K562 (cell line): ENCODE data around the gene BPHL. TPM values are rescaled to one million over a fixed set of nuclear protein-coding genes. Genes with fewer than 3 reads are reported as not detected.
"Not testable (repeated sequence)": the region's sequence is repeated elsewhere in the genome, so short reads cannot be mapped to it uniquely, and the experiment has no call there.

Source experiments
- ATAC-seq: fragments of 200-7000 bp; cut with Tn5 transposase; 3 replicates; pipeline ENCODE4 v1.9.1; 2020; ENCODE audit warnings: moderate library complexity
- BruUV-seq: library from RNA; stranded (reverse); fragments of 400-500 nt; replicated peaks from 2 replicates; lab custom pipeline; 2021; lab: Mats Ljungman, UMichigan
- CTCF ChIA-PET: fragments of 300-600 bp; formaldehyde crosslinking; extraction: SDS; loops from one replicate; lab custom pipeline; 2021; ENCODE audit warnings: low intra/inter-chr PET ratio; lab: Yijun Ruan, JAX
- POLR2A ChIA-PET: fragments of 300-600, 350-650 bp; sonication (Branson Sonifier 250); formaldehyde crosslinking; extraction: SDS; loops from one replicate; lab custom pipeline; 2021; ENCODE audit warnings: antibody characterized with exemption, inconsistent platforms; lab: Yijun Ruan, JAX
- DNase-seq, 4 experiments: peaks; one replicate each; pipeline versions ENCODE4 v3.0.0 to v3.0.0-alpha.2; 2011 to 2018; ENCODE audit warnings: low spot score in 3 of 4, mixed read lengths in 3 of 4; ENCODE audit errors: extremely low read depth in 1 of 4
- FAIRE-seq: peaks from 2 replicates; lab custom pipeline; 2011; peaks lifted over from hg19 to GRCh38; lab: Jason Lieb, UNC
- H2AFZ ChIP-seq: 2 replicates; pipeline ENCODE4 v1.6.0; 2011; ENCODE audit warnings: low read depth, low read length, control low read depth, inconsistent platforms
- H3K27ac ChIP-seq: fragments of 200-600 bp; 3 replicates; pipeline ENCODE4 v1.8.0; 2011; ENCODE audit warnings: low read depth, mild to moderate bottlenecking, control low read depth, inconsistent platforms, low read length, moderate library complexity, mixed read lengths; ENCODE audit errors: extremely low read depth
- H3K27me3 ChIP-seq, 2 experiments: fragments of 300-600 bp in 1 of 2; 2 replicates in 1 of 2; 3 replicates in 1 of 2; pipeline versions ENCODE4 v1.6.0 to v1.8.0; 2011; ENCODE audit warnings: inconsistent platforms in 2 of 2, low read length in 2 of 2, mild to moderate bottlenecking in 1 of 2, mixed read lengths in 1 of 2, moderate library complexity in 1 of 2; ENCODE audit not compliant: control insufficient read depth in 2 of 2, insufficient read depth in 2 of 2
- H3K36me3 ChIP-seq: fragments of 300-600 bp; 3 replicates; pipeline ENCODE4 v1.8.0; 2011; ENCODE audit warnings: mild to moderate bottlenecking, low read length, inconsistent platforms; ENCODE audit not compliant: control insufficient read depth, insufficient read depth
- H3K4me1 ChIP-seq, 2 experiments: fragments of 200-600 bp in 1 of 2; replicated peaks in 1 of 2; 2 replicates in 1 of 2; 3 replicates in 1 of 2; pipeline versions ENCODE4 v1.5.1 to v1.8.0; 2011; ENCODE audit warnings: inconsistent platforms in 2 of 2, low read length in 2 of 2, mild to moderate bottlenecking in 1 of 2, mixed read lengths in 1 of 2, moderate library complexity in 1 of 2; ENCODE audit not compliant: control insufficient read depth in 2 of 2, insufficient read depth in 2 of 2
- H3K4me2 ChIP-seq: 2 replicates; pipeline ENCODE4 v1.6.1; 2011; ENCODE audit warnings: low read length, control low read depth, inconsistent platforms, mixed read lengths; ENCODE audit not compliant: insufficient read depth
- H3K4me3 ChIP-seq: fragments of 200-600 bp; sonication (generic), shearing (Covaris generic); 2 replicates; pipeline ENCODE4 v1.5.1; 2016; ENCODE audit warnings: control low read depth, inconsistent platforms
- H3K79me2 ChIP-seq: fragments of 200-600 bp; 3 replicates; pipeline ENCODE4 v1.8.0; 2011; ENCODE audit warnings: low read length, inconsistent platforms; ENCODE audit not compliant: control insufficient read depth, insufficient read depth
- H3K9ac ChIP-seq, 2 experiments: 2 replicates each; pipeline versions ENCODE4 v1.6.0 to v1.6.1; 2011; ENCODE audit warnings: low read depth in 2 of 2, low read length in 2 of 2, control low read depth in 1 of 2, inconsistent platforms in 1 of 2, mild to moderate bottlenecking in 1 of 2, mixed read lengths in 1 of 2; ENCODE audit not compliant: insufficient read depth in 1 of 2
- H3K9me1 ChIP-seq: one replicate; pipeline ENCODE4 v1.6.0; 2011; ENCODE audit warnings: inconsistent platforms, mild to moderate bottlenecking, low read length, moderate library complexity; ENCODE audit not compliant: control insufficient read depth, insufficient read depth
- H3K9me3 ChIP-seq: replicated peaks from 2 replicates; pipeline ENCODE4 v1.5.1; 2011; ENCODE audit warnings: low read depth, low read length, inconsistent platforms; ENCODE audit not compliant: control insufficient read depth, insufficient read depth
- H4K20me1 ChIP-seq: replicated peaks from 2 replicates; pipeline ENCODE4 v1.6.1; 2011; ENCODE audit warnings: low read length, inconsistent platforms, mixed read lengths; ENCODE audit not compliant: control insufficient read depth, insufficient read depth
- C11orf30 ChIP-seq: fragments of 450-650 bp; IDR thresholded peaks from 2 replicates; pipeline ENCODE4 v1.6.1; 2016; ENCODE audit warnings: low read depth, mild to moderate bottlenecking
- EGR1 ChIP-seq: fragments of 450-650 bp; conservative IDR thresholded peaks from 2 replicates; pipeline ENCODE4 v1.6.1; 2017; ENCODE audit warnings: mild to moderate bottlenecking
- NFE2 ChIP-seq: IDR thresholded peaks from 2 replicates; pipeline ENCODE4 v1.6.1; 2014; ENCODE audit warnings: antibody characterized with exemption, low read depth
- NR2C2 ChIP-seq, 2 experiments: fragments of 200-800 bp in 1 of 2; sonication (Bioruptor generic) in 1 of 2; sonication (generic) in 1 of 2; formaldehyde crosslinking in 1 of 2; IDR thresholded peaks; 2 replicates each; pipeline versions ENCODE4 v1.6.1 to v1.8.0; 2016 to 2022; ENCODE audit warnings: mild to moderate bottlenecking in 1 of 2, missing compliant biosample characterization in 1 of 2, missing genetic modification characterization in 1 of 2, missing genetic modification reagents in 1 of 2
- POLR2G ChIP-seq: fragments of 200-400 bp; formaldehyde crosslinking; IDR thresholded peaks from 2 replicates; pipeline ENCODE4 v1.6.1; 2017; ENCODE audit warnings: low read depth, mild to moderate bottlenecking, antibody characterized with exemption, low read length, moderate library complexity
- SP1 ChIP-seq: sonication (generic); formaldehyde crosslinking; IDR thresholded peaks from 2 replicates; pipeline ENCODE4 v1.8.1; 2022; ENCODE audit warnings: mild to moderate bottlenecking, missing genetic modification reagents
- ZBED1 ChIP-seq: IDR thresholded peaks from 2 replicates; pipeline ENCODE4 v1.6.1; 2014
- ZBTB7A ChIP-seq: IDR thresholded peaks from 2 replicates; pipeline ENCODE4 v1.6.1; 2011; ENCODE audit warnings: low read depth, mild to moderate bottlenecking, low read length, moderate library complexity, borderline replicate concordance; ENCODE audit not compliant: control insufficient read depth
- ZC3H4 ChIP-seq: sonication (generic); formaldehyde crosslinking; IDR thresholded peaks from 2 replicates; pipeline ENCODE4 v1.9.0; 2021; ENCODE audit warnings: missing genetic modification reagents, borderline replicate concordance
- ZNF431 ChIP-seq: sonication (generic); formaldehyde crosslinking; IDR thresholded peaks from 2 replicates; pipeline ENCODE4 v1.8.0; 2022; ENCODE audit warnings: mild to moderate bottlenecking, missing genetic modification reagents
- WGBS: fragments of 100-300 bp; shearing (Covaris generic); methylation state at CpG from one replicate; pipeline ENCODE4 v1.1.6; 2016; ENCODE audit warnings: low coverage, mixed read lengths; ENCODE audit not compliant: insufficient coverage; ENCODE audit errors: missing lambda C conversion rate; 5-methylcytosine and 5-hydroxymethylcytosine counted together
- in situ Hi-C: fragments of 300-500 bp; cut with MboI; formaldehyde crosslinking; loops from 4 replicates; pipeline ENCODE4 v1.15.0; 2018; ENCODE audit warnings: inconsistent platforms, mixed read lengths
- intact Hi-C: fragments of 100-400 bp; cut with micrococcal nuclease; formaldehyde crosslinking; loops from 2 replicates; pipeline ENCODE4 v1.14.2; 2022
- polyA plus RNA-seq, 8 experiments: library from polyadenylated mRNA; depleted of rRNA in 4 of 8; stranded (reverse) in 5 of 8; unstranded in 3 of 8; fragments of >200 nt; fragmentation: Nextera tagmentation in 2 of 8; fragmentation: Illumina TruSeq in 1 of 8; extraction: Ambion mirVana in 2 of 8; extraction: Trizol in 1 of 8; gene quantifications; 2 replicates each; pipeline versions ENCODE4 v1.2.1 to v1.2.3, GENCODE V29; 2011 to 2014; ENCODE audit warnings: inconsistent platforms in 1 of 8, missing spikeins in 1 of 8
- total RNA-seq, 7 experiments: library from RNA; depleted of rRNA in 6 of 7; stranded (reverse); fragments of >200 nt in 6 of 7; fragmentation: Illumina TruSeq in 2 of 7; extraction: Trizol in 2 of 7; gene quantifications; 2 replicates each; pipeline versions ENCODE4 v1.2.1 to v1.2.3, GENCODE V29; 2011 to 2021; ENCODE audit warnings: low replicate concordance in 1 of 7
- TF ChIP-seq, protein P1 (sequence below): sonication (generic); formaldehyde crosslinking; IDR thresholded peaks from 2 replicates; pipeline ENCODE4 v1.8.0; 2022; ENCODE audit warnings: mild to moderate bottlenecking, missing genetic modification reagents
- TF ChIP-seq, protein P2 (sequence below), 3 experiments: IDR thresholded peaks in 2 of 3; conservative IDR thresholded peaks in 1 of 3; 2 replicates each; pipeline ENCODE4 v1.5.1; 2011 to 2012; ENCODE audit warnings: low read length in 3 of 3, mild to moderate bottlenecking in 3 of 3, control low read depth in 2 of 3, improper control_type of control experiment in 1 of 3, inconsistent platforms in 1 of 3, low read depth in 1 of 3, mixed read lengths in 1 of 3, moderate library complexity in 1 of 3; ENCODE audit not compliant: insufficient read depth in 2 of 3
- TF ChIP-seq, protein P3 (sequence below): sonication (generic); formaldehyde crosslinking; IDR thresholded peaks from 2 replicates; pipeline ENCODE4 v1.9.0; 2022; ENCODE audit warnings: mild to moderate bottlenecking, missing genetic modification reagents
- TF ChIP-seq, protein P4 (sequence below): fragments of 450-650 bp; IDR thresholded peaks from 2 replicates; pipeline ENCODE4 v1.6.1; 2016

BPHL gene
- total and polyA plus RNA-seq, 9 of the 15 experiments (the other 6 are each of a cell fraction or from before 2014, with no cell fraction given), result 3.5 to 17.4 (median 8.2) TPM

DNA sequence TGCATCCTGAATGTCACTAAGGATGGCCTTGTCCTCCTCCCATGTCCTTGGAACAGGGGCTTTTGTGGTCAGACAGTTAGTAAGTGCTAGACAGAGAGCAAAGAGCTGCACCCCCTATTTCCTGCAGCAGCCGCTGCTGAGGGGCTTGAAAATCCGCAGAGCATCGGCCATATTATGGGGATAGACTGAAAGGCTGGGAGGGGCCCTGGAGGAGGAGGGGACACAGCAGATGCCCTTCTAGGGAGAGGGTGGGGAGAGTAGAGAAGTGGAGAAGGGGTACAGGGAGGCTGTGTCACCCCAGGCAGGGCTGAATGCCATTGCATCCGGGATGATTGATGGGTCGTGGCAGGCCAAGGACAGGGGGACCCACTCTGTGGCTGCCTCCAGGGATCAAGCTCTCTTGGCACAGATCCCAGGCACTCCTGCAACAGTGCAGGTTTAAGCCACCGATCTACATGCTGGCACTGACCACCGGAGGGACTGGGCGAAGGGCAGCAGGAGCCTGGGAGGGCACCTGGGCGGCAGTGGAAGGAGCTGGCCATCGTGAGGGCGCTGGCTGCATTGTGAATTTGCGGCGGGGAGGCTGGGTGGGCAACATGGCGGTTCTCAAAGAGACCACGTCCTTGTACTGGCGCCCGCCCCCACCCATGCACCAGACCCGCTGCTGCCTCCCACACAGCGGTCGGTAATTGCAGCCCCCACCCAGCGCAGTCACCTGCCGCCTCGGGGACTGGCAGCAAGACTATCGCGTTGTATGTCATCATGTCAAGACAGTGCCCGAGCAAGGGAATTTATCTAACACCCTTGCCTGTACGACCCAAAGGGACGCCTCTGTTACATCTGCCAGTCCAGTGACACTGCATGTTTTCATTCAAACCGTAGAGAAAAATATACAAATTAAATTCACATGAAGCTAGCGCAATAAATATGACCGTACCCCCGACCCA, 37.9 kb downstream of the BPHL start:
- peak in 3 of 4 experiments; percentile 46 to 54 (median 48) for DNase-seq
- Histone ChIP-seq H3K4me2 (peak overlapping the region; percentile 92), H3K79me2 (peaks cover 24% of the 10 kb centered on the region; the same call in 2 of the 3 replicates), H2AFZ (peak overlapping the region; percentile 78), H3K4me1 (peaks cover 33 to 36% of the 10 kb centered on the region in 2 experiments), H3K36me3 (peaks cover 22% of the 10 kb centered on the region; the same call in 2 of the 3 replicates), H3K4me3 (peak overlapping the region; percentile 74), H3K27ac (peak overlapping the region; percentile 90), H3K9ac (peak overlapping the region; percentile 88 to 94)
- intact Hi-C loops, result loop anchor here (1.0 kb wide), 1 partner anchor 24 kb away; no protein-coding TSS in a partner anchor
- WGBS, result 17% methylated on average over 27 of the region's 32 CpGs
- ATAC-seq; H3K9me3 ChIP-seq; H4K20me1 ChIP-seq; H3K9me1 ChIP-seq; in situ Hi-C loops; FAIRE-seq; H3K27me3 ChIP-seq; TF ChIP-seq NR2C2 (tag; IDR thresholded peaks at IDR 0.05): not testable (repeated sequence)
- TSS peak; percentile 57 for BruUV-seq
- ChIA-PET POLR2A (interaction anchor here (0.6 to 4.5 kb wide), 30 partner anchors 8 to 406 kb away, joined by 3 to 38 read pairs (median 4); partner anchors contain the start of genes MYLK4, PSMG4 and RIPK1), CTCF (interaction anchor here (1.0 kb wide), 1 partner anchor 83 kb away, joined by 5 read pairs; no protein-coding TSS in a partner anchor)
- TF ChIP-seq ZNF431 (CRISPR knock-in tag) (peak; percentile 18; the same call in 1 of the 2 replicates), SP1 (peak; percentile 40; the same call in 1 of the 2 replicates), EGR1 (peak; percentile 60), C11orf30 (peak; percentile 31), POLR2G (peak; percentile 17; the same call in 1 of the 2 replicates), ZBED1 (peak; percentile 94; the same call in 1 of the 2 replicates), NFE2 (peak; percentile 58; the same call in 1 of the 2 replicates), ZC3H4 (peak; percentile 45; the same call in 1 of the 2 replicates), NR2C2 (CRISPR knock-in tag; IDR thresholded peaks at IDR 0.05) (0 out of 2 replicates have a peak, but pooled peaks have one; percentile 21), ZBTB7A (peak; percentile 38; the same call in 1 of the 2 replicates)
- TF ChIP-seq, protein P1, sequence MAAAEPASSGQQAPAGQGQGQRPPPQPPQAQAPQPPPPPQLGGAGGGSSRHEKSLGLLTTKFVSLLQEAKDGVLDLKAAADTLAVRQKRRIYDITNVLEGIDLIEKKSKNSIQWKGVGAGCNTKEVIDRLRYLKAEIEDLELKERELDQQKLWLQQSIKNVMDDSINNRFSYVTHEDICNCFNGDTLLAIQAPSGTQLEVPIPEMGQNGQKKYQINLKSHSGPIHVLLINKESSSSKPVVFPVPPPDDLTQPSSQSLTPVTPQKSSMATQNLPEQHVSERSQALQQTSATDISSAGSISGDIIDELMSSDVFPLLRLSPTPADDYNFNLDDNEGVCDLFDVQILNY, result 0 out of 2 replicates have a peak, but pooled peaks have one; percentile 30
- TF ChIP-seq, protein P2, sequence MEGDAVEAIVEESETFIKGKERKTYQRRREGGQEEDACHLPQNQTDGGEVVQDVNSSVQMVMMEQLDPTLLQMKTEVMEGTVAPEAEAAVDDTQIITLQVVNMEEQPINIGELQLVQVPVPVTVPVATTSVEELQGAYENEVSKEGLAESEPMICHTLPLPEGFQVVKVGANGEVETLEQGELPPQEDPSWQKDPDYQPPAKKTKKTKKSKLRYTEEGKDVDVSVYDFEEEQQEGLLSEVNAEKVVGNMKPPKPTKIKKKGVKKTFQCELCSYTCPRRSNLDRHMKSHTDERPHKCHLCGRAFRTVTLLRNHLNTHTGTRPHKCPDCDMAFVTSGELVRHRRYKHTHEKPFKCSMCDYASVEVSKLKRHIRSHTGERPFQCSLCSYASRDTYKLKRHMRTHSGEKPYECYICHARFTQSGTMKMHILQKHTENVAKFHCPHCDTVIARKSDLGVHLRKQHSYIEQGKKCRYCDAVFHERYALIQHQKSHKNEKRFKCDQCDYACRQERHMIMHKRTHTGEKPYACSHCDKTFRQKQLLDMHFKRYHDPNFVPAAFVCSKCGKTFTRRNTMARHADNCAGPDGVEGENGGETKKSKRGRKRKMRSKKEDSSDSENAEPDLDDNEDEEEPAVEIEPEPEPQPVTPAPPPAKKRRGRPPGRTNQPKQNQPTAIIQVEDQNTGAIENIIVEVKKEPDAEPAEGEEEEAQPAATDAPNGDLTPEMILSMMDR (IDR thresholded peaks at IDR 0.05 in 2 of 3, conservative IDR thresholded peaks at IDR 0.05 in 1 of 3; ENCODE audit: insufficient read depth in 2 of 3, low read depth in 1 of 3, low read length in 3 of 3), result 0 out of 6 replicates have a peak, but pooled peaks of 1 of the 3 experiments have one; percentile 7
- TF ChIP-seq, protein P3, sequence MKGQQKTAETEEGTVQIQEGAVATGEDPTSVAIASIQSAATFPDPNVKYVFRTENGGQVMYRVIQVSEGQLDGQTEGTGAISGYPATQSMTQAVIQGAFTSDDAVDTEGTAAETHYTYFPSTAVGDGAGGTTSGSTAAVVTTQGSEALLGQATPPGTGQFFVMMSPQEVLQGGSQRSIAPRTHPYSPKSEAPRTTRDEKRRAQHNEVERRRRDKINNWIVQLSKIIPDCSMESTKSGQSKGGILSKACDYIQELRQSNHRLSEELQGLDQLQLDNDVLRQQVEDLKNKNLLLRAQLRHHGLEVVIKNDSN (CRISPR knock-in tag), result 0 out of 2 replicates have a peak, but pooled peaks have one; percentile 34
- TF ChIP-seq, protein P4, sequence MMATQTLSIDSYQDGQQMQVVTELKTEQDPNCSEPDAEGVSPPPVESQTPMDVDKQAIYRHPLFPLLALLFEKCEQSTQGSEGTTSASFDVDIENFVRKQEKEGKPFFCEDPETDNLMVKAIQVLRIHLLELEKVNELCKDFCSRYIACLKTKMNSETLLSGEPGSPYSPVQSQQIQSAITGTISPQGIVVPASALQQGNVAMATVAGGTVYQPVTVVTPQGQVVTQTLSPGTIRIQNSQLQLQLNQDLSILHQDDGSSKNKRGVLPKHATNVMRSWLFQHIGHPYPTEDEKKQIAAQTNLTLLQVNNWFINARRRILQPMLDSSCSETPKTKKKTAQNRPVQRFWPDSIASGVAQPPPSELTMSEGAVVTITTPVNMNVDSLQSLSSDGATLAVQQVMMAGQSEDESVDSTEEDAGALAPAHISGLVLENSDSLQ, result peak; percentile 20; the same call in 1 of the 2 replicates
